Natural killer cell (primary cell): ENCODE data around the gene TELO2. TPM values are rescaled to one million over a fixed set of nuclear protein-coding genes. Genes with fewer than 3 reads are reported as not detected.

Experiments used
- total RNA-seq, 4 donors: library from RNA; stranded (reverse); fragments of 120-200 nt in 1 of 4; gene quantifications; one replicate each; pipeline versions ENCODE4 v1.2.3 to v1.2.4, GENCODE V29; 2013 to 2022

Gene TELO2
- total RNA-seq, 3 donors from 2014 or later (not counting 1 experiment from before 2014, with no cell fraction given): 45.5 to 50.0 (median 46.5) TPM

Other genes with a start within 250 kb of the TELO2 start
- 1 to 10 TPM in 1 of 3 donors, not detected in 2; 3.2 TPM for gene TPSD1, start 237.3 kb upstream of the TELO2 start, total RNA-seq
- 100 to 1,000 TPM; 367 to 412 (median 383) TPM for gene UBE2I, start 183.7 kb upstream of the TELO2 start, total RNA-seq
- 10 to 100 TPM; 17.7 to 21.7 (median 19.9) TPM for gene BAIAP3, start 159.7 kb upstream of the TELO2 start, total RNA-seq
- gene TSR3, start 141.5 kb upstream of the TELO2 start, total RNA-seq: 10 to 100 TPM; 29.4 to 34.7 (median 29.7) TPM
- gene GNPTG, start 141.4 kb upstream of the TELO2 start, total RNA-seq: 10 to 100 TPM; 58.7 to 65.9 (median 62.0) TPM
- 100 to 1,000 TPM; 114 to 130 (median 127) TPM for gene UNKL, start 78.7 kb upstream of the TELO2 start, total RNA-seq
- gene UQCC4, start 72.6 kb upstream of the TELO2 start, total RNA-seq: 10 to 100 TPM; 10.9 to 13.6 (median 11.5) TPM
- gene PERCC1, start 62.3 kb upstream of the TELO2 start, total RNA-seq: under 1 TPM; 0.68 to 0.96 (median 0.83) TPM
- 1 to 10 TPM in 2 of 3 donors, under 1 TPM in 1; 0.88 to 1.8 (median 1.6) TPM for gene CCDC154, start 48.8 kb upstream of the TELO2 start, total RNA-seq
- 100 to 1,000 TPM; 117 to 125 (median 118) TPM for gene CLCN7, start 18.3 kb upstream of the TELO2 start, total RNA-seq
- under 1 TPM in 1 of 3 donors, not detected in 2; 0.31 TPM for gene PTX4, start 4.4 kb upstream of the TELO2 start, total RNA-seq
- gene TMEM204, start 40.3 kb downstream of the TELO2 start, total RNA-seq: 10 to 100 TPM in 1 of 3 donors, 1 to 10 TPM in 2; 3.3 to 14.1 (median 7.8) TPM
- gene IFT140, start 118.7 kb downstream of the TELO2 start, total RNA-seq: 1 to 10 TPM; 6.5 to 8.9 (median 6.5) TPM
- gene CRAMP1, start 119.0 kb downstream of the TELO2 start, total RNA-seq: 10 to 100 TPM; 47.8 to 49.8 (median 49.6) TPM
- gene JPT2, start 184.9 kb downstream of the TELO2 start, total RNA-seq: 10 to 100 TPM; 12.2 to 28.4 (median 14.2) TPM
- 100 to 1,000 TPM; 272 to 291 (median 285) TPM for gene MAPK8IP3, start 212.8 kb downstream of the TELO2 start, total RNA-seq